ENCODE results near the gene TICAM1. TPM values are rescaled to one million over a fixed set of nuclear protein-coding genes. Genes with fewer than 3 reads are reported as not detected.
"Not testable (repeated sequence)": the region's sequence is repeated elsewhere in the genome, so short reads cannot be mapped to it uniquely, and the experiment has no call there.

TICAM1 gene
- total RNA-seq, 3 donors from 2014 or later = 3.5 to 5.2 (median 4.7) TPM

DNA sequence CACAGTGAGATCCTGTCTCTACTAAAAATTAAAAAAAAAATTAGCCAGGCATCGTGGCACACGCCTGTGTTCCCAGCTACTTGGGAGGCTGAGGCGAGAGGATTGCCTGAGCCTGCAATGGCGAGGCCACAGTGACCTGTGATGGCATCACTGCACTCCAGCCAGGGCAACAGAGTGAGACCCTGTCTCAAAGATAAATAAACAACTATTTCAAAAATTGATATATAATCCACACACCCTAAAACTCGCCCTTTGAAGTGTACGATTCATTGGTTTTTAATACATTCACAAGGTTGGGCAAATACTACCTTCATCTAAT is 12.1 kb upstream of the TICAM1 start:
- H3K36me3 ChIP-seq = no peaks in the 10 kb centered on the region
- H3K9me3 ChIP-seq = no peaks in the 10 kb centered on the region
- H3K27me3 ChIP-seq = no peaks in the 10 kb centered on the region
- intact Hi-C loops (cut with DNase I; ENCODE audit: low total_unique reads) = no loop called here
- H3K4me1 ChIP-seq = no peaks in the 10 kb centered on the region
- no peak overlapping the region for H3K4me3 ChIP-seq
- TF ChIP-seq, protein P1, sequence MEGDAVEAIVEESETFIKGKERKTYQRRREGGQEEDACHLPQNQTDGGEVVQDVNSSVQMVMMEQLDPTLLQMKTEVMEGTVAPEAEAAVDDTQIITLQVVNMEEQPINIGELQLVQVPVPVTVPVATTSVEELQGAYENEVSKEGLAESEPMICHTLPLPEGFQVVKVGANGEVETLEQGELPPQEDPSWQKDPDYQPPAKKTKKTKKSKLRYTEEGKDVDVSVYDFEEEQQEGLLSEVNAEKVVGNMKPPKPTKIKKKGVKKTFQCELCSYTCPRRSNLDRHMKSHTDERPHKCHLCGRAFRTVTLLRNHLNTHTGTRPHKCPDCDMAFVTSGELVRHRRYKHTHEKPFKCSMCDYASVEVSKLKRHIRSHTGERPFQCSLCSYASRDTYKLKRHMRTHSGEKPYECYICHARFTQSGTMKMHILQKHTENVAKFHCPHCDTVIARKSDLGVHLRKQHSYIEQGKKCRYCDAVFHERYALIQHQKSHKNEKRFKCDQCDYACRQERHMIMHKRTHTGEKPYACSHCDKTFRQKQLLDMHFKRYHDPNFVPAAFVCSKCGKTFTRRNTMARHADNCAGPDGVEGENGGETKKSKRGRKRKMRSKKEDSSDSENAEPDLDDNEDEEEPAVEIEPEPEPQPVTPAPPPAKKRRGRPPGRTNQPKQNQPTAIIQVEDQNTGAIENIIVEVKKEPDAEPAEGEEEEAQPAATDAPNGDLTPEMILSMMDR (IDR thresholded peaks at IDR 0.05) = no peak
- TF ChIP-seq POLR2A (IDR thresholded peaks at IDR 0.05) = no peak
- no peak for TF ChIP-seq POLR2AphosphoS5 (IDR thresholded peaks at IDR 0.05)
- DNase-seq (ENCODE audit: low spot score in 2 of 2) = no peak
- H3K27ac ChIP-seq = no peak overlapping the region

GRCh38 chr19:4839192-4839591 is 7.7 kb upstream of the TICAM1 start:
- no peaks in the 10 kb centered on the region for H3K4me1 ChIP-seq
- intact Hi-C loops (cut with DNase I; ENCODE audit: low total_unique reads) = no loop called here
- H3K27ac ChIP-seq = no peak overlapping the region
- no peaks in the 10 kb centered on the region for H3K36me3 ChIP-seq
- no peaks in the 10 kb centered on the region for H3K9me3 ChIP-seq
- no peak for DNase-seq (ENCODE audit: low spot score in 2 of 2)
- H3K27me3 ChIP-seq = no peaks in the 10 kb centered on the region
- H3K4me3 ChIP-seq = no peak overlapping the region
- TF ChIP-seq POLR2AphosphoS5 (IDR thresholded peaks at IDR 0.05) (no peak), POLR2A (IDR thresholded peaks at IDR 0.05) (no peak)
- TF ChIP-seq, protein P1 (IDR thresholded peaks at IDR 0.05) = no peak

GRCh38 chr19:4832776-4833175 is 1.3 kb upstream of the TICAM1 start:
- H3K4me1 ChIP-seq = peaks cover 0 to 7% of the 10 kb centered on the region in 2 donors
- no peak overlapping the region for H3K27ac ChIP-seq
- intact Hi-C loops (cut with DNase I; ENCODE audit: low total_unique reads) = no loop called here
- H3K4me3 ChIP-seq = no peak overlapping the region
- no peaks in the 10 kb centered on the region for H3K9me3 ChIP-seq
- H3K27me3 ChIP-seq = no peaks in the 10 kb centered on the region
- no peaks in the 10 kb centered on the region for H3K36me3 ChIP-seq
- TF ChIP-seq POLR2AphosphoS5 (IDR thresholded peaks at IDR 0.05) (no peak), POLR2A (IDR thresholded peaks at IDR 0.05) (no peak)
- TF ChIP-seq, protein P1 (IDR thresholded peaks at IDR 0.05) = no peak
- DNase-seq (ENCODE audit: low spot score in 2 of 2) = no peak

GRCh38 chr19:4831979-4832340 is 448 bp upstream of the TICAM1 start:
- Histone ChIP-seq H3K27ac (peak overlapping the region; percentile 93 to 94), H3K4me3 (peak overlapping the region; percentile 91 to 99 (median 91))
- H3K27me3 ChIP-seq; H3K4me1 ChIP-seq; H3K36me3 ChIP-seq; intact Hi-C loops (cut with DNase I; ENCODE audit: low total_unique reads); H3K9me3 ChIP-seq; DNase-seq (ENCODE audit: low spot score in 2 of 2): not testable (repeated sequence)

- H3K9me3 ChIP-seq = no peaks in the 10 kb centered on the region
- H3K36me3 ChIP-seq = no peaks in the 10 kb centered on the region
- no peaks in the 10 kb centered on the region for H3K27me3 ChIP-seq
- TF ChIP-seq, protein P1 (IDR thresholded peaks at IDR 0.05) = no peak
- no peak for TF ChIP-seq POLR2A (IDR thresholded peaks at IDR 0.05)
- no peak for TF ChIP-seq POLR2AphosphoS5 (IDR thresholded peaks at IDR 0.05)
- intact Hi-C loops (cut with DNase I; ENCODE audit: low total_unique reads) = no loop called here
- peak overlapping the region; percentile 93 to 94 for H3K27ac ChIP-seq
- DNase-seq (ENCODE audit: low spot score in 2 of 2) = no peak
- peaks cover 0 to 7% of the 10 kb centered on the region in 2 donors for H3K4me1 ChIP-seq
- peak overlapping the region; percentile 91 to 99 (median 91) for H3K4me3 ChIP-seq
Measured at GRCh38 chr19:4830768-4831265, 695 bp downstream of the TICAM1 start.

GRCh38 chr19:4830332-4830731 is 1.2 kb downstream of the TICAM1 start:
- DNase-seq (ENCODE audit: low spot score in 2 of 2) = no peak
- intact Hi-C loops (cut with DNase I; ENCODE audit: low total_unique reads) = no loop called here
- no peak for TF ChIP-seq POLR2A (IDR thresholded peaks at IDR 0.05)
- no peak for TF ChIP-seq POLR2AphosphoS5 (IDR thresholded peaks at IDR 0.05)
- TF ChIP-seq, protein P1 (IDR thresholded peaks at IDR 0.05) = no peak
- H3K4me1 ChIP-seq = peaks cover 0 to 7% of the 10 kb centered on the region in 2 donors
- no peaks in the 10 kb centered on the region for H3K9me3 ChIP-seq
- no peaks in the 10 kb centered on the region for H3K36me3 ChIP-seq
- H3K27ac ChIP-seq = peak overlapping the region; percentile 93 to 94
- H3K27me3 ChIP-seq = no peaks in the 10 kb centered on the region
- H3K4me3 ChIP-seq = peak overlapping the region; percentile 91 to 99 (median 91)

All from breast epithelium (tissue), 4 donors.